Occipital lobe (tissue), 2 donors: ENCODE measurements around the gene TCL1B. TPM values are rescaled to one million over a fixed set of nuclear protein-coding genes. Genes with fewer than 3 reads are reported as not detected.

Experiments
- DNase-seq: peaks from one replicate; lab custom pipeline; 2025; lab: John Stamatoyannopoulos, UW
- total RNA-seq: library from RNA; depleted of rRNA; stranded (reverse); fragments of >200 nt; gene quantifications from one replicate; pipeline ENCODE4 v1.2.3, GENCODE V29; 2014

TCL1B gene
- total RNA-seq, 1 donor from 2014 or later = not detected

DNA sequence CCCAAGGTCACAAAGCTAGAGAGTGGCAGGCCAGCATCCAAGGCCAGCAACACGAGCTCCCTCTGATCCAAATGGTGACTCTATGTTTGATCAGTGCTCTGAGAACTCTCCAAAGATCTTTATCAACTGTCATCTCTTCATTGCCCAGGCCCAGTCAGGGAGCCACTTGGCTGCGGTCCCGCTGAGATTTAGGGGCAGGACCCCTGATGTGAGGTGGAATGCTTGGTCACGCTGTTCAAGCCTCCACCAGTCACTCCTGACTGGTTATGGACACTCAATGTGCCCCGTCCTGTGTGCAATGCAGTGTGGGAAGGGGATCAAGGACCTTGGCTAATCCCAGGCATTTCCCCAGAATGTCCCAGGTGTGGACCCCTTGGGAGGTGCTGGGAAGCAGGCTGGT is 19.8 kb upstream of the TCL1B start:
- no peak for DNase-seq

DNA sequence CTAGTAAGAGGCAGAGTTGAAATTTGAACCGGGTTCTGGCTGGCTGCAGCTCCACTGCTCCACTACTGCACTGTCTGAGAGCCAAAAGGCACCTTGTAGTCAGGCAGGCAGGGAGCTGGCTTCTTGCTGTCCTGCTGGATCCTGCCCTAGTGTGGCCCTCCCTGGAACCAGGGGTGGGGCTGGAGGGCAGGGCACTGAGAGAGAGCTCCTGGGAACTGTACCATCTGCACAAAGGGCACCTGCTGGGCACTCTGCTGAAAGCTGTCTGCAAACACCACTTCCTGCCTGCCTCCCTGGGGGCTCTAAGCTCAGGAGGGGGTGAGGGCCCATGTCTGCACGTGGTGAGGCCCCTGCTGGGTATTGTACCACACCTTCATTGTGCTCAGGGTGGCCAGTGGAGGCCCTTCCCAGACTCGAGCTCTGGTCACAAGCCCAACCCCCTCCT is 19.0 kb upstream of the TCL1B start:
- DNase-seq = no peak

DNA sequence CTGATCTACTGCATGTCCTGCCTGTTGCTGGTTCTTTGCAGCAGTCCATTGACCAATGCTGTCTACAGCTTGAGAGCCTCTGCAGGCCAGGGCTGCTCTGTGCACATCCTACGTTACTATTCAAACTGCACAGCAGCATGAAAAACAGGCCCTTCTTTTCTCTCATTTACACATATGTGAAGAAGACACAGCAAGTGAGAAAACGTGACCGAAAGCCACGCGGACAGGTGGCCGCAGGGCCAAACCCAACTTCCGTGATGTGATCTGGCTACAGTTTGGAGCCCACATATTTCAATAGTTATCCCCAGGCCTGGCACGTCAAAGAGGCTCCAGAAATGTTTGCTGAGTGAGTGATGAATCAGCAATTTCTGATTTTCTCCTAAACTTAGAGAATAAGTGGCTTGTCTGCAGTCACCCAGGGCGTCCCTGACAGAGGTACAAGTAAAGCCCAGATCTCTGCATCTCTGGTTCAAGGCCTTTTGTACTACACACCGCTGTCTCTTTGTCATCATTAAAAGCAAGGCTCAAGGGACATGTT is 17.9 kb upstream of the TCL1B start:
- DNase-seq = no peak

DNA sequence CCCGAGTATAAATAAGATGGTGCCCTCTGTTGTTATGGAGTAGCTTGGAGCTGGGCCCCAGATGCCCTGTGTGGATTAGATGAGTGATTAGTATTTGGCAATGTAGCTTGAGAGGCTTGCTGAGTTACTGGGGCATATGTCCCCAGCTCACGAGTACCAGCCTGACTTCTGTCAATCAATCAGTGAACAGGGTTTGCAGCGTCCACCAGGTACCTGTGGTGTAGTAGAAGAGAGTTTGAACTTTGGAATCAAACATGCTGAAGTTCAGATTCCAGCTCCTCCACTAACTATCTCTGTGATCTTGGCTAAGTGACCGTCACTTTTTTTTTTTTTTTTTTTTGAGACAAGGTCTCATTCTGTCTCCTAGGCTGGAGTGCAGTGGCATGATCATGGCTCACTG is 11.6 kb upstream of the TCL1B start:
- DNase-seq = no peak

DNA sequence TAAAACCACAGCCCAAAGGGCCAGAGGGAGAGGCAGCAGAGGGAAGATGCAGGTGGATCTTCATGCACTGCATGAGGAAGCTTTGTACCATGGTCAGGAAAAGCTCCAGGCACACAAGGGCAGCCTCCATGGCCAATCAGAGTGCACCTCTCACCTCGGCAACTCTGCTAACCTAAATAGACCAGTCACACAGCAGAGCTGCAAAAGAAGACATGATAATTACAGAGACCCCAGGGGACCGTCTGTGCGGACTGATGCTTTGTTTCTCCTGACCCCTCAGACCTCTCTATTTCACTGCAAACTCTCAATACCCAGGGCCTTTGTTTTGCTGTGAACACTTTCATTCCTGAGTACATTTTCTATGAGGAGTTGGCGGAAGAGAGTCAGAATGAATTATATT is 10.7 kb upstream of the TCL1B start:
- no peak for DNase-seq

DNA sequence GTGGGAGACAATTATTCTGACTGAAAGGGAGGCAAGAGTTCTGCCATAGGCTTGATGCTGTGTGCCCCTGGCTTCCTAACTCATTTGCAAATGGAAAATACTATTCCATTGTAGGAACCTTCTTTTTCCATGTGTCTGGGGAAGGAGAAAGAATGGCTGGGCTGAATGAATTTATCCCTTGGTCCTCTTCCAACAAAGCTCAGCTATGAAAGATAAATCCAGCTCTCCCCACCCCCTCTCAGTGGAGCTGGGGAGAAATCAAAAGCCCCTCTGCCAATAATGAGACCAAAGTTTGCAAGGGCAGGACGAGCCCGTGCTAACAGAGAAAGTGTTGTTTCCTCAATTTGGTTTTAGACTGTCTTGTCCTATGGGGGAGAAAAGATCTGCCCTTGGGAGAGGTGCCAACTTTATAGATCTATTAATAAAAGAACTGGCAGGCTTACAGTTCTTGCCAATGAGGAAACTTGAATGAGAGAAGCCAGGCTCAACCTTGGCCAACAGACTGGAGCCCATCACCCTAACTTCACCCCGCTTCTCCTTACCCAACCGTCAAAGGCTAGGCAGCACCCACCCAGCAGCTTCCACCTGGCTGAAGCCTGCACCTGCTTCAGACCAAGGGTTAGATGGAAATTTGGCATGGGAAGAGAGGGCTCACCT is 8.9 kb upstream of the TCL1B start:
- DNase-seq = no peak

DNA sequence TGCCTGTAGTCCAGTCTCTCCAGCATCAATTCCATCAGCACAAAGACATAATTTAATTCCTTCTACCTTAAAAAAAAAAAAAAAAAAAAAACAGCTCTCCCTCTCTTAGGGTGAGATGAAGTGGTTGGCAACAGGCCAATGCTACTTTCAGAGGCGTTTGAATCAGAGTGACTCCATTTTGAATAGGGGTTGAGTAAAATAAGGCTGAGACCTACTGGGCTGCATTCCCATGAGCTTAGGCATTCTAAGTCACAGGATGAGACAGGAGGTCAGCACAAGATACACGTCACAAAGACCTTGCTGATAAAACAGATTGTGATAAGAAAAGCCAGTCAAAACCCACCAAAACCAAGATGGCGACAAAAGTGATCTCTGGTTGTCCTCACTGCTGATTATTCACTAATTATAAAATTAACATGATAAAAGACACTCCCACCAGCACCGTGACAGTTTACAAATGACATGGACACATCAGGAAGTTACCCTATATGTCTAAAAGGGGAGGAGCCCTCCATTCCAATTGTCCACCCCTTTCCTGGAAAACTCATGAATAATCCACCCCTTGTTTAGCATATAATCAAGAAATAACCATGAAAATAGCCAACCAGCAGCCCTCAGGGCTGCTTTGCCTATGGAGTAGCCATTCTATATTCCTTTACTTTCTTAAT is 6.9 kb upstream of the TCL1B start:
- DNase-seq = no peak

DNA sequence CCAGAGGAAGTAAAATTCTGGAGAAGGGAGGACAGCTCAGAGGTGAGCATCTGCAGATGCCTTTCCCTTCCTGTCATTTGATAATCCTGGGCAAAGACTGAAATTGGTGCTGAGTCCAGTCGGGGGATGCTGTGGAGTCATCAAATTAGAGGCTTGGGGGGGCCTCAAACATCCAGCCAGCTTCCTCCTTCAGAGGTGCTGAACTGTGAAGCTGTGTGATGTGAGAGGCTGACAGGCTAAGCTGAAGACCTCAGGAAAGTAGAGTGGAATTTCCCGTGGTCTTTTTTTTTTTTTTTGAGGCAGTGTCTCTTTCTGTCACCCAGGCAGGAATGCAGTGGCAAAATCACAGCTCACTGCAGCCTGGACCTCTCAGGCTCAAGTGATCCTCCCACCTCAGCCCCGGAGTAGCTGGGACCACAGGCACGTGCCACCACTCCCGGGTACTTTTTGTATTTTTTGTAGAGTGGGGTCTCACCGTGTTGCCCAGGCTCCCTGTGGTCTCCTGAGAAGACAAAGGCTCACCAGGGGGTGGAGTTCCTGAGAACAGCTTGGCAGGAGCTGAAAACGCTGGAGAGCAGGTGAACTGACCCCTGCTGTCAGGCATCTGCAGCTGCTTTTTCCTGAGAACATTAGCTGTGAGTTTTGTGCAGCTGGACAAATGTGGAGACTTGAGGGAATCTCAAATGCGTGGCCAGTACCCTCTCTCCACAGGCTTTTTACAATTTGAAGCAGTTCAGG is 6.1 kb upstream of the TCL1B start:
- no peak for DNase-seq

DNA sequence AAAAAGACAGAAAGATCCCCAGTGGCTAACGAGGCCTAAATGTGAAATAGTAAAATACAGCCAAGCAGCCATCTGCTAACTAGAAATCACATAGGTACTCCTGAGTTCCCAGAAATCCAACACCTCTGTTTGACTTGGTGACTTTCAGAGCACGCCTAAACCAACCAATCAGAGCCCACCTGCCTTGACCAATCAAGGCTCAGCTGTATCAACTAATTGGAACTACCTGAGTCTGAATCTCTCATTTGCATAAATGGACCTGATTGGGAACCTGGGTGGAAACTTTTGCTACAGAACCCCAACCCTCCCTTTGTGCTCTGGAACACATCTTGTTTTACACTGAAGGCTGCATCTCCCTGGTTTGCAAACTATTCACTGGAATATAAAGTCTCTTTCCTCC is 5.1 kb upstream of the TCL1B start:
- DNase-seq = no peak

DNA sequence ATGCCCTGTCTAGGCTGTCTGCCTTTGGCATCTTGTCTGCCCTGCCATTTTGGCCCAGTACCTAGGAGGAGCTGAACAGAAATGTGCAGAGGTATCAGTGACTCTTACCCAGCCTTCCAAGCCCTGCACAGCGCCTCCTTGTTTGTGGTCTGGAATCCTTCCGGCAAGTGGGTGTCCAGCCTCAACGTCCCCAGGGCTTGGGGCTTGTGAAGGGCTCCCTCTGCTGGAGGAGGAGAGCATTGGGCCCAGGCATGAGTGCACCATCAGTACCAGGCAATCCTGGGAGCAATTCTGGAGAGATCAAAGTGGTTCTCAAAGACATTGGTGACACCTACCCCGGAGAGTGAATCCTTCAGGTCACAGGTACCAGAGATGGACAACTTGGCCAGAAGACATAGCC is 2.4 kb upstream of the TCL1B start:
- no peak for DNase-seq

DNA sequence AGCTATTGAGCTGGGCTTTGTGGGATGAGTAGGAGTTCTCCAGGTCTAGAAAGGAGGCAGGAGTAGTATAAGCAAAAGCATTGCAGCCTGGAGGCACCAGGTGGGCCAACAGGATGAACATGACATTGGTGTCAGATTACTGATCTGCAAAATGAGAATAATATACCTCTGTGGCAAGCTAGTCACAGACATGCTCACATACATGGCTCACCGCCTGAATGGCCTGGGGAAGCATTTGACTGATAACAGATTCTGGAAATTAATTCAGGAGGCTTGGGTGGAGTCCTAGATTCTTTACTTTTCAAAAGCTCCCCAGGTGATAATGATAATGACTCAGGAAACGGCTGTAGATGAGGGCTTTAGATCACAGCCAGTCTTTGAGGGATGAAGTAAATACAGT is 709 bp downstream of the TCL1B start:
- no peak for DNase-seq

DNA sequence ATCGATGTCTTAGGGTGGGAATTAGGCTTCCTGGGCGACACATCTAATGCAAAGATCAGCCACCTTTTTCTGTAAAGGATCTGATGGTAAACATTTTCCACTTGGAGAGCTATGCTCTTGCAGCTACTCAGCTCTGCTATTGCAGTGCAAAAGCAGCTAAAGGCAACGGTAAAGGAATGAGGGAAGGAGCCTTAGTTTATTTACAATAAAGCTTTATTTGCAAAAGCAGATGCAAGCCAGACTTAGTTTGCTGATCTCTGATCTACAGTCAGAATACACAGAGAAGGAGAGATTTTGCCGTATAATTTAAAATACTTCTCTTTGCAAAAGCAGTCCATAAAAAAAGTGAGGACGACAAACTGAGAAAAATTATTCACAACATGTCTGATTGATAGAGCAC is 3.2 kb downstream of the TCL1B start:
- no peak for DNase-seq

DNA sequence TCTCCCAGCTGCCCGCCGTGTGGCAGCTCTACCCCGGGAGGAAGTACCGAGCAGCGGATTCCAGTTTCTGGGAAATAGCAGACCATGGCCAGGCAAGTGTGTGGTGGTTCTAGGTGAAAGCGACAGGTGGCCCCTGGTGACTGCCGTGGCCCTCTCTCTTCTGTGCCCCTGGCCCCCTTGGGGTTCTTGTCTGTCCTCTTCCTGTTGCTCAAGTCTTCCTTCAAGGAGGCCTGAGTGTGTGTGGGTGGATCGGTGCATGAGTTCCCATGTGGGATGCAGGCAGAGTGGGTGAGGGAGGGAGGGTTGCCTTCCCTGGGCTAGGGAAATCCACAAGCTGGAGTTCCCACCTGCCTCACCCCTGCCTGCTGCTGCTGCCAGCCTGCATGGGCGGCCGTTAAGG is 4.6 kb downstream of the TCL1B start:
- DNase-seq = no peak

DNA sequence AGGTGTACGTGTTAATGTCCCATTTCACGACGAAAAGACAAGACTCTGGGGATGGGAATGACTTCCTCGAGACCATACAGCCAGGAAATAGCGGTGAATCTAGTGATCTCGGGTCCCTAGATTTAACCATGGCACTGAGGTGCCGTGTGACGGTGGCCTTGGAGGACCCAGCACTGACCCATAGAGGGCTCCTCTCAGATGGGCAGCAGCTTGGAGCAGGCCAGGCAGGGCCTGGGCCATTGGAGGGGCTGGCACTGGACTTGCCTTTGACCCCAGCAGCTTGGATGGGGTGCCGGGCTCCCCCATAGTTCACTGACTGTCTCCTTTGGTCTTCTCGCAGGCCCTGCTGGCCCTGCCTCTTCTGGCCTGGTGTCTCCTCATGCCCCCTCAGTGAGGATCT is 5.4 kb downstream of the TCL1B start:
- DNase-seq = no peak

DNA sequence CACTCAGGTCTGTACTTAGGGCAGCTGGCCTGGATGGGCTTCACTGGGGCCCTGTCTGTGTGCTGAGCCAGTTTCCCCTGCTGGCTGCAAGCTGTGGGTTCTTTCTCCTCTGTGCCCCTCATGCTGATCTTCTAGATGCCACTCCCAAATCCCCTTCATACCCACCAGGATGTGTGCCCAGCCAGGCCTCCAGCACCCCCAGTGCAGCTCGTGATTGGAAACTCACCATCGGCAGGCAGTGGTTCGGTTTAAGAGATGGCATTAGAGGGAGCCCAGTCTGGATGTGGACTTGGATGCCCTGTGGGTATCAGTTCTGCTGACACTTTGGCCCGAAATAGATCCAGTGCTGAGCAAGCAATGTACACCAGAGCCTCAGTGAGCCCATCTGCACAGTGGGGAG is 5.9 kb downstream of the TCL1B start:
- no peak for DNase-seq

DNA sequence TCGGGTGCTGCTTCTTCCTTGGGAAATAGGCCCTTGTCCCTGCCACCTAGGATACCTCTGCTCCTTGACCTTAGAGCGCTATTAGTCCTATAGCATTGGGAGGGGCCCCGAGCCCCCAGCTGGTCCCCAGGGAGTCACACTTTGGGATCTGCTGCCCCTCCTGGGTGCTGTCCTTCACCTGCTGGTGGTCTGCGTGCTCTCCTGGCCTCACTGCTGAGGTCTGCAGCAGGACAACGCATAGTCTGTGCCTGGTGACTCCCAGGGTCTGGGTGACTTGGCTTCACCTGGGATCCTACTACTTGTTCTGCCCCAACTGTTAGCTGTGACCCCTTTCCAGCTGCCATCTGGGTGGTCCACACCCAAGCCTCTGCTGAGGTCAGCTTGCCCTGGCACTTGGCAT is 8.8 kb downstream of the TCL1B start:
- DNase-seq = no peak

DNA sequence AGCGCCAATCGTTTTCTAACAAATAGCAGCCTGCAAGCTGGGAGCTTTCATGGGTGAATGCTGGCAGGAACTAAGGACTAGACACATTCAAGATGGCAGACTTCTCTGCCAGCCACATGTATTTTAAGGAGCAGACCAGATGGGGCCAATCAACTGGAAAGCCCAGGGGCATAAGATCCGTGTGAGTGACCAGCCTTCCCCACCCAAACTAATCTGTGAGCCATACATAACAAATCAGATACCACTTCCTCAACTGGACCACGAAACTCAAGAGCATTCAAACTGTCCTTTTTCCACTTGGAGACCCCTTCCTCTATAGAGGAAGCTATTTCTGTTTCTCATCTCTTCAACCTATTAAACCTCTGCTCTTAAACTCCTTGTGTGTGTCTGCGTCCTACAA is 9.7 kb downstream of the TCL1B start:
- DNase-seq = no peak

DNA sequence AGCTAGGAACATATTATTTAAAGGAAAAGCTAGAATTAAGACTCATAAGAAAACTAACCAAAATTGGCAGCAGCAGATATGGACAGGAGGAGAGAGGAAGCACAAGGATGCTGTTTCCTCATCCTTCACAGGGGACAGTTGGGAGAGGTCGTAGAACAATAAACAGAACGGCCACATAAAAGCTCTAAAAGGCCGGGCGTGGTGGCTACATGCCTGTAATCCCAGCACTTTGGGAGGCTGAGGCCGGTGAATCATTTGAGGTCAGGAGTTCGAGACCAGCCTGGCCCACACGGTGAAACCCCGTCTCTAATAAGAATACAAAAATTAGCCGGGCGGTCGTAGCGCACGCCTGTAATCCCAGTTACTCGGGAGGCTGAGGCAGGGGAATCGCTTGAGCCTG is 10.5 kb downstream of the TCL1B start:
- no peak for DNase-seq

DNA sequence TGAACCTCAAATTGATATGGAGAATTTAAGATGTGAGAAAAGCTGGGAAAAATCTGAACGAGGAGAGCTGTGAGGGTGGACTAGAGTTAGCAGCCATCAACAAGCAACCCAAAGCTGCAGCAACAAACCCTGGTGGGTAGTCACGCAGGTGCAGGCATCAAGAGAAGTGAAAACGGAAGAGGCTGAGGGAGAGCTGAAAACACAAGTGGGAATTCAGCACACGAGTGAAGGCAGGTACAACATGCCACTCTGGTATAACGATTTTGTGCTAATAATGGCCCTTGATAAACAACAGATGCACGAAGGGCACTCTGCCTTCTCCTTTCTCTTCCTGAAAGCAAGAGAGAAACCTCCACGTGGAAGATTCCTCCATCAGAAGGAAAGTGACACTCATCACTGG is 11.5 kb downstream of the TCL1B start:
- DNase-seq = no peak

DNA sequence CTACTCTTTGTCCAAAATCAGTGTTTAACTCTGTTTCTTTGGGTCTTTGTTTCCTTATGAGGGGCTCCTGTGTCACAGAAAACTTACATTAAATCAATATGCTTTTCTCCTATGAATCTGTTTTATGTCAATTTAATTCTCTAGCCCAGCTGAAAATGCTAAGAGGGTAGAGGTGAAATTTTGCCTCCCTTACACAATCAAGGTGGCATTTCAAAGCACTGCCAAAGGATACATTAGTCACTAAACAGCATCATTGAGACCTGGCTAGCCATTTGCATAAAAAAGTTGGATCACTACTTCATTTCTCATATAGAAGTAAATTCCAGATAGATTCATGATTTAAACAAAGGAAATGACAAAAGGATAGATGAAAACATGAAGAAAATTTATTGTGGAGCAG is 12.1 kb downstream of the TCL1B start:
- DNase-seq = no peak

DNA sequence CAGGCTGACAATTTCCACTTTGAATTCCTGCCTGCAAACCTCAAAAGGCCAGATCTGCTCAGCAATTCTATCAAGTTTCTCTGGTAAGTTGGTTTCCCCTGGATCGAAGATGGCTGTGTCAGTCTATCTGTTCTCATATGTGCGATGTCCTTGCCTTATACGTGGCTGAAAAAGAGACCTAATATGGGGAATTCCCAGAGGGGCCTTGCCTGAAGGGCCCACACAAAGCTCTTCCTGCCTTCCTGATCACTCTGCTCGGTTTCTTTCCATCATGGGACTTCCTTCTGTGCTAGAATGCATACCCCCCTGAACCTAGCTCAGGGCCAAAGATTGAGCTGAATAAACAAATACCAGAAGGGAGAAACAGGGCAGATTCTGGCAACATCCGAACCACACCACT is 13.2 kb downstream of the TCL1B start:
- no peak for DNase-seq

DNA sequence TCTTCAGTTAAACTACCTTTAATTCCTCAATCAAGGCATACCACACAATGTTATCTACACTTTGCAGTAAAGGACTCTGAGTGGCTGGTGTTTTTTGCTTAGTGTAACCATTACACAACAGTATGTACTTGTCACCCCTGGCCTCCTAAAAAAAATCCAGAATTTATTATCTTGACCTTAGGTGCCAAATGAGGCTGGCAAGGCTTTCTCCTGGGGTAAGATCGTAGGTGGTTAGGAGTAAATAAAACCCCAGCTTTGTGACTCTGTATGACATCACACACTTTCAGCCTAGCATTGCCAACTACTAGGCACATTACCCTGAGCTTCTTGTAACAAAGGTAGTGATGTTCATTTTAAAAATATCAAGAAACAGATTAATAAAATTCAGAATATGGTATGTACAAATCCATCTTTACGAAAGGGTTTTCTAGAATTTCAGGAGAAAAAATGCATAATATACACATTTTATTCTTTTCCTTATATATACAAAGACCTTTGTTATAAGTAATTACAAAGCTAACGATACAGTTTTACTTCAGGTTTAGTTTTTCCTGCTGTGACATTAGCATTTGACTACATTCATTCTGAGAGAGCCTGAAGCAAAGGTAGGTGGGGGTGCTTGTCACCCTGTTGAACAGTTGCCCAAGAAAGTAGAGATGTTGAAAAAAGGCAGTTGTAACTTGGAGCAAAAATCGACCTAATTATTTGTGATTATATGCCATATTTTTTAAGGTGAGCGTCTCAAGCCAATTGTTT is 14.2 kb downstream of the TCL1B start:
- no peak for DNase-seq
